ENCODE measurements around the gene COL28A1.

DNA sequence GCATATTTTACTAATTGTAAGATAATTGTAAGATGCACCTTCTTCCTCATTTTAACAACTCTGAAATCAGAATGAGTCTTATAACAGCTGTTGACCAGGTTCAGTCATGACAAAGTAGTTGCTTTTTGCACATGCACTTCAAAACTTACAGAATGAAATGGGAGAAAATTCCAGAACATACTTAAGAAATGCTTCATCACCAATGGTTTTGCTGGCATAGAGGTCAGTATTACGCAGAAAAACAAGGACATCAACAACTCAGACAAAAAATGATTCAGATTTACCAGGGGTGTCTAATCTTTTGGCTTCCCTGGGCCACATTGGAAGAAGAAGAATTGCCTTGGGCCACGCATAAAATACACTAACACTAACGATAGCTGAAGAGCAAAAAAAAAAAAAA, 13.3 kb downstream of the COL28A1 start:
- no peak for TF ChIP-seq CTCF (tag by site-specific recombination; IDR thresholded peaks at IDR 0.05)
- no peak for TF ChIP-seq ZNF121 (tag by site-specific recombination; IDR thresholded peaks at IDR 0.05)
- TF ChIP-seq, protein P1, sequence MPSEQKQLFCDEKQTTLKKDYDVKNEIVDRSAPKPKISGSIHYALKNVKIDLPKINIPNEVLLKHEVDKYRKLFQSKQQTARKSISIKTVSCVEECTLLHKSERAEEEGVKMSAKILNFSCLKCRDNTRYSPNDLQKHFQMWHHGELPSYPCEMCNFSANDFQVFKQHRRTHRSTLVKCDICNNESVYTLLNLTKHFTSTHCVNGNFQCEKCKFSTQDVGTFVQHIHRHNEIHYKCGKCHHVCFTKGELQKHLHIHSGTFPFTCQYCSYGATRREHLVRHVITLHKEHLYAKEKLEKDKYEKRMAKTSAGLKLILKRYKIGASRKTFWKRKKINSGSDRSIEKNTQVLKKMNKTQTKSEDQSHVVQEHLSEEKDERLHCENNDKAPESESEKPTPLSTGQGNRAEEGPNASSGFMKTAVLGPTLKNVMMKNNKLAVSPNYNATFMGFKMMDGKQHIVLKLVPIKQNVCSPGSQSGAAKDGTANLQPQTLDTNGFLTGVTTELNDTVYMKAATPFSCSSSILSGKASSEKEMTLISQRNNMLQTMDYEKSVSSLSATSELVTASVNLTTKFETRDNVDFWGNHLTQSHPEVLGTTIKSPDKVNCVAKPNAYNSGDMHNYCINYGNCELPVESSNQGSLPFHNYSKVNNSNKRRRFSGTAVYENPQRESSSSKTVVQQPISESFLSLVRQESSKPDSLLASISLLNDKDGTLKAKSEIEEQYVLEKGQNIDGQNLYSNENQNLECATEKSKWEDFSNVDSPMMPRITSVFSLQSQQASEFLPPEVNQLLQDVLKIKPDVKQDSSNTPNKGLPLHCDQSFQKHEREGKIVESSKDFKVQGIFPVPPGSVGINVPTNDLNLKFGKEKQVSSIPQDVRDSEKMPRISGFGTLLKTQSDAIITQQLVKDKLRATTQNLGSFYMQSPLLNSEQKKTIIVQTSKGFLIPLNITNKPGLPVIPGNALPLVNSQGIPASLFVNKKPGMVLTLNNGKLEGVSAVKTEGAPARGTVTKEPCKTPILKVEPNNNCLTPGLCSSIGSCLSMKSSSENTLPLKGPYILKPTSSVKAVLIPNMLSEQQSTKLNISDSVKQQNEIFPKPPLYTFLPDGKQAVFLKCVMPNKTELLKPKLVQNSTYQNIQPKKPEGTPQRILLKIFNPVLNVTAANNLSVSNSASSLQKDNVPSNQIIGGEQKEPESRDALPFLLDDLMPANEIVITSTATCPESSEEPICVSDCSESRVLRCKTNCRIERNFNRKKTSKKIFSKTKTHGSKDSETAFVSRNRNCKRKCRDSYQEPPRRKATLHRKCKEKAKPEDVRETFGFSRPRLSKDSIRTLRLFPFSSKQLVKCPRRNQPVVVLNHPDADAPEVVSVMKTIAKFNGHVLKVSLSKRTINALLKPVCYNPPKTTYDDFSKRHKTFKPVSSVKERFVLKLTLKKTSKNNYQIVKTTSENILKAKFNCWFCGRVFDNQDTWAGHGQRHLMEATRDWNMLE (tag by site-specific recombination; conservative IDR thresholded peaks at IDR 0.05; ENCODE audit: low read depth) = no peak
- TF ChIP-seq MZF1 (tag by site-specific recombination; IDR thresholded peaks at IDR 0.05; ENCODE audit: borderline replicate concordance) = no peak
- TF ChIP-seq ZNF768 (tag by site-specific recombination; IDR thresholded peaks at IDR 0.05) = no peak
- TF ChIP-seq, protein P2, sequence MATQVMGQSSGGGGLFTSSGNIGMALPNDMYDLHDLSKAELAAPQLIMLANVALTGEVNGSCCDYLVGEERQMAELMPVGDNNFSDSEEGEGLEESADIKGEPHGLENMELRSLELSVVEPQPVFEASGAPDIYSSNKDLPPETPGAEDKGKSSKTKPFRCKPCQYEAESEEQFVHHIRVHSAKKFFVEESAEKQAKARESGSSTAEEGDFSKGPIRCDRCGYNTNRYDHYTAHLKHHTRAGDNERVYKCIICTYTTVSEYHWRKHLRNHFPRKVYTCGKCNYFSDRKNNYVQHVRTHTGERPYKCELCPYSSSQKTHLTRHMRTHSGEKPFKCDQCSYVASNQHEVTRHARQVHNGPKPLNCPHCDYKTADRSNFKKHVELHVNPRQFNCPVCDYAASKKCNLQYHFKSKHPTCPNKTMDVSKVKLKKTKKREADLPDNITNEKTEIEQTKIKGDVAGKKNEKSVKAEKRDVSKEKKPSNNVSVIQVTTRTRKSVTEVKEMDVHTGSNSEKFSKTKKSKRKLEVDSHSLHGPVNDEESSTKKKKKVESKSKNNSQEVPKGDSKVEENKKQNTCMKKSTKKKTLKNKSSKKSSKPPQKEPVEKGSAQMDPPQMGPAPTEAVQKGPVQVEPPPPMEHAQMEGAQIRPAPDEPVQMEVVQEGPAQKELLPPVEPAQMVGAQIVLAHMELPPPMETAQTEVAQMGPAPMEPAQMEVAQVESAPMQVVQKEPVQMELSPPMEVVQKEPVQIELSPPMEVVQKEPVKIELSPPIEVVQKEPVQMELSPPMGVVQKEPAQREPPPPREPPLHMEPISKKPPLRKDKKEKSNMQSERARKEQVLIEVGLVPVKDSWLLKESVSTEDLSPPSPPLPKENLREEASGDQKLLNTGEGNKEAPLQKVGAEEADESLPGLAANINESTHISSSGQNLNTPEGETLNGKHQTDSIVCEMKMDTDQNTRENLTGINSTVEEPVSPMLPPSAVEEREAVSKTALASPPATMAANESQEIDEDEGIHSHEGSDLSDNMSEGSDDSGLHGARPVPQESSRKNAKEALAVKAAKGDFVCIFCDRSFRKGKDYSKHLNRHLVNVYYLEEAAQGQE (tag by site-specific recombination; IDR thresholded peaks at IDR 0.05) = no peak
- TF ChIP-seq ZNF677 (tag by site-specific recombination; IDR thresholded peaks at IDR 0.05) = no peak
- TF ChIP-seq ZNF274 (IDR thresholded peaks at IDR 0.05; ENCODE audit: low read length) = no peak
- TF ChIP-seq ZNF274 (tag by site-specific recombination; IDR thresholded peaks at IDR 0.05; ENCODE audit: borderline replicate concordance) = no peak
- TF ChIP-seq ZNF10 (tag by site-specific recombination; IDR thresholded peaks at IDR 0.05) = no peak
- TF ChIP-seq ZNF398 (tag by site-specific recombination; IDR thresholded peaks at IDR 0.05) = no peak
- TF ChIP-seq ZNF704 (tag by site-specific recombination; IDR thresholded peaks at IDR 0.05) = no peak
- TF ChIP-seq GLI4 (tag by site-specific recombination; IDR thresholded peaks at IDR 0.05) = no peak
- TF ChIP-seq, protein P3, sequence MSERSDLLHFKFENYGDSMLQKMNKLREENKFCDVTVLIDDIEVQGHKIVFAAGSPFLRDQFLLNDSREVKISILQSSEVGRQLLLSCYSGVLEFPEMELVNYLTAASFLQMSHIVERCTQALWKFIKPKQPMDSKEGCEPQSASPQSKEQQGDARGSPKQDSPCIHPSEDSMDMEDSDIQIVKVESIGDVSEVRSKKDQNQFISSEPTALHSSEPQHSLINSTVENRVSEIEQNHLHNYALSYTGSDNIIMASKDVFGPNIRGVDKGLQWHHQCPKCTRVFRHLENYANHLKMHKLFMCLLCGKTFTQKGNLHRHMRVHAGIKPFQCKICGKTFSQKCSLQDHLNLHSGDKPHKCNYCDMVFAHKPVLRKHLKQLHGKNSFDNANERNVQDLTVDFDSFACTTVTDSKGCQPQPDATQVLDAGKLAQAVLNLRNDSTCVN (tag by site-specific recombination; optimal IDR thresholded peaks at IDR 0.05) = no peak
